SK-N-SH (cell line): ENCODE data around the gene FICD. TPM values are rescaled to one million over a fixed set of nuclear protein-coding genes. Genes with fewer than 3 reads are reported as not detected.
A peak's percentile ranks its signal among the peaks of the same experiment; 100 is the strongest.

Experiments
- CTCF ChIA-PET: fragments of 300-600, 350-600 bp; formaldehyde crosslinking; extraction: SDS; loops from one replicate; lab custom pipeline; 2021; lab: Yijun Ruan, JAX
- POLR2A ChIA-PET: fragments of 350-600 bp; sonication (Branson Sonifier 250); formaldehyde crosslinking; extraction: SDS; loops from one replicate; lab custom pipeline; 2020; ENCODE audit warnings: antibody characterized with exemption, inconsistent platforms; lab: Yijun Ruan, JAX
- DNase-seq: peaks from one replicate; pipeline ENCODE4 v3.0.0; 2012
- H2AFZ ChIP-seq: fragments of 200-600 bp; sonication (generic); 2 replicates; pipeline ENCODE4 v1.8.1; 2016; ENCODE audit warnings: antibody characterized with exemption, mild to moderate bottlenecking, low read depth
- H3F3A ChIP-seq: fragments of 200-600 bp; sonication (generic); replicated peaks from 2 replicates; pipeline ENCODE3; 2016; ENCODE audit warnings: antibody characterized with exemption, mild to moderate bottlenecking; ENCODE audit not compliant: insufficient read depth
- H3K27ac ChIP-seq, 2 experiments: fragments of 200-500 bp in 1 of 2; fragments of 200-600 bp in 1 of 2; sonication (Bioruptor generic) in 1 of 2; sonication (generic), shearing (Covaris generic) in 1 of 2; 2 replicates each; pipeline versions ENCODE4 v1.5.1 to v1.6.1; 2014 to 2016; ENCODE audit warnings: low read depth in 2 of 2, inconsistent platforms in 1 of 2, low read length in 1 of 2, mild to moderate bottlenecking in 1 of 2, mixed read lengths in 1 of 2
- H3K27me3 ChIP-seq: fragments of 200-600 bp; sonication (generic), shearing (Covaris generic); 2 replicates; pipeline ENCODE4 v1.6.1; 2016; ENCODE audit warnings: mixed run types; ENCODE audit not compliant: insufficient read depth
- H3K36me3 ChIP-seq, 2 experiments: fragments of 200-500 bp in 1 of 2; fragments of 200-600 bp in 1 of 2; sonication (Bioruptor generic) in 1 of 2; sonication (generic) in 1 of 2; replicated peaks in 1 of 2; 2 replicates each; pipeline versions ENCODE3 to v1.5.1; 2014 to 2016; ENCODE audit warnings: low read length in 1 of 2, mild to moderate bottlenecking in 1 of 2; ENCODE audit not compliant: insufficient read depth in 2 of 2, control insufficient read depth in 1 of 2
- H3K4me1 ChIP-seq, 2 experiments: fragments of 200-500 bp in 1 of 2; fragments of 200-600 bp in 1 of 2; sonication (Bioruptor generic) in 1 of 2; sonication (generic), shearing (Covaris generic) in 1 of 2; 2 replicates each; pipeline versions ENCODE4 v1.5.1 to v1.6.1; 2014 to 2016; ENCODE audit warnings: low read depth in 1 of 2, low read length in 1 of 2, mixed run types in 1 of 2; ENCODE audit not compliant: insufficient read depth in 2 of 2, control insufficient read depth in 1 of 2
- H3K4me2 ChIP-seq: fragments of 200-600 bp; sonication (generic), shearing (Covaris generic); 2 replicates; pipeline ENCODE4 v1.6.1; 2017; ENCODE audit warnings: mixed run types
- H3K4me3 ChIP-seq, 2 experiments: fragments of 200-500 bp in 1 of 2; fragments of 200-600 bp in 1 of 2; sonication (Bioruptor generic) in 1 of 2; sonication (generic), shearing (Covaris generic) in 1 of 2; 2 replicates each; pipeline versions ENCODE4 v1.5.1 to v1.8.1; 2014 to 2016; ENCODE audit warnings: low read depth in 2 of 2, inconsistent platforms in 1 of 2, low read length in 1 of 2, mild to moderate bottlenecking in 1 of 2, mixed read lengths in 1 of 2, moderate library complexity in 1 of 2
- H3K79me2 ChIP-seq: fragments of 200-600 bp; sonication (generic); 2 replicates; pipeline ENCODE4 v1.8.1; 2017; ENCODE audit warnings: mild to moderate bottlenecking; ENCODE audit not compliant: insufficient read depth
- H3K9ac ChIP-seq: fragments of 200-600 bp; sonication (generic); 2 replicates; pipeline ENCODE4 v1.6.1; 2017; ENCODE audit warnings: mixed run types
- H3K9me2 ChIP-seq: fragments of 200-600 bp; sonication (generic); 2 replicates; pipeline ENCODE4 v1.6.1; 2017; ENCODE audit warnings: mixed run types
- H3K9me3 ChIP-seq: fragments of 200-600 bp; sonication (generic); 2 replicates; pipeline ENCODE4 v1.6.1; 2017; ENCODE audit warnings: mixed run types, mild to moderate bottlenecking, moderate library complexity
- H4K20me1 ChIP-seq: fragments of 200-600 bp; sonication (generic); 2 replicates; pipeline ENCODE4 v1.6.1; 2017; ENCODE audit warnings: mild to moderate bottlenecking, mixed run types; ENCODE audit not compliant: insufficient read depth
- MEF2A ChIP-seq: IDR thresholded peaks from 2 replicates; pipeline ENCODE4 v1.4.0; 2012; ENCODE audit warnings: low read depth, borderline replicate concordance
- NFIC ChIP-seq: IDR thresholded peaks from 2 replicates; pipeline ENCODE4 v1.4.0; 2012; ENCODE audit warnings: borderline replicate concordance
- SMC3 ChIP-seq: IDR thresholded peaks from 2 replicates; pipeline ENCODE4 v1.6.1; 2012; ENCODE audit warnings: low read depth, low read length, improper control_type of control experiment
- YY1 ChIP-seq: IDR thresholded peaks from 2 replicates; pipeline ENCODE4 v1.4.0; 2012; ENCODE audit warnings: low read depth, mild to moderate bottlenecking
- WGBS: methylation state at CpG from one replicate; pipeline ENCODE4 v1.1.6; 2017; ENCODE audit warnings: low lambda C conversion rate; 5-methylcytosine and 5-hydroxymethylcytosine counted together
- polyA plus RNA-seq, 3 experiments: library from polyadenylated mRNA; depleted of rRNA; stranded (reverse); fragments of >200 nt; gene quantifications; 2 replicates each; pipeline ENCODE4 v1.2.3, GENCODE V29; 2012
- TF ChIP-seq, protein P1 (sequence below): IDR thresholded peaks from 2 replicates; pipeline ENCODE4 v1.4.0; 2012; ENCODE audit warnings: low read depth

Gene FICD
- polyA plus RNA-seq, 1 of the 3 experiments (the other 2 are of a cell fraction), result 1.0 TPM

- TF ChIP-seq YY1, result no peak
- no peak for TF ChIP-seq NFIC
- no peak for TF ChIP-seq SMC3
Observed at GRCh38 chr12:108567406-108568337, 52.6 kb downstream of the FICD start (continued).

DNA sequence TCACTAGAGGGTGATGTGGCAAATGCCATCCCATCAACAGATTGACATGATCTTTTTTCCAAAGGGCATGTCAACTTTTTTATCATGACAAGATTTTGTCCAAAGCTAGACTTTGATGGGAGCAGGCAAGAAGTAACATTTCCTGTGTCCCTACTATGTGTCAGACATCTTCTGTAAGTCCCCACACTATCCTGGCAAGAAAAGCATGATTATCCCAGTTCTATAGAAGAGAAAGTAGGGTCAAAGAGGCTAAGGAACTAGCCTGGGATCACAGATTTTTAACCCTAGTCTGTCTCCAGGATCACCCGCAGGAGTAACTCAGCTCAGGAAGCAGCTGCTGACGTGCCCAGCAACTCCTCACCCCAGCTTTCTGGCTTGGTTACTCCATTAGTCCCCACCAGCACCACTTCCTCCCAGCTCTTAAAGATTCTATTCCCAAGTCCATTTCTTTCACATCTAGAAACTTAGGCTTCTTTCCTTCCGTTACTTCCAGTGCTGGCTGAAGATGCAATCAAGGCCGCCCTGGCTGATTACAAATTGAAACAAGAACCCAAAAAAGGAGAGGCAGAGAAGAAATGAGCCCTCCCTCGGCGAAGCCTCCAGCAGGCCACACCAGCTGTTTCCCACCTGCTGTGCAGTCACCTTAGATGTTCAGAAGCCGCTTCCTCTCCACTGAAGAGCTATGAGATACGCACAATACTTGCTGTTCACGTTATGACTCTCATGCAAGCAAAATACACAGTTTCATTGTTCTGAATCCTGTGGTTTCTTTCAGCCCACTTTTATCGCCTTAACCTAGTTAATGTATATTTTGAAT lies 53.5 kb downstream of the FICD start:
- DNase-seq, result no peak
- CTCF ChIA-PET, result interaction anchor here (0.5 to 16.0 kb wide), 6 partner anchors 16 to 524 kb away, joined by 3 to 503 read pairs (median 4); partner anchors contain the start of gene ALKBH2
- H3K79me2 ChIP-seq, result peaks cover 13% of the 10 kb centered on the region
- H3K4me2 ChIP-seq, result no peak overlapping the region
- H3K9me2 ChIP-seq, result no peaks in the 10 kb centered on the region
- H2AFZ ChIP-seq, result no peak overlapping the region
- H3K27me3 ChIP-seq, result no peaks in the 10 kb centered on the region
- no peaks in the 10 kb centered on the region; the same call in 1 of the 2 replicates for H4K20me1 ChIP-seq
- TF ChIP-seq YY1 (no peak), MEF2A (no peak)
- TF ChIP-seq, protein P1, sequence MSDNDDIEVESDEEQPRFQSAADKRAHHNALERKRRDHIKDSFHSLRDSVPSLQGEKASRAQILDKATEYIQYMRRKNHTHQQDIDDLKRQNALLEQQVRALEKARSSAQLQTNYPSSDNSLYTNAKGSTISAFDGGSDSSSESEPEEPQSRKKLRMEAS, result no peak
- peaks cover 17% of the 10 kb centered on the region for H3F3A ChIP-seq
- H3K4me1 ChIP-seq, result peaks cover 25 to 31% of the 10 kb centered on the region in 2 experiments
- POLR2A ChIA-PET, result no interaction called here
- 95% methylated on average over 10 of the region's 10 CpGs for WGBS
- peaks cover 49 to 57% of the 10 kb centered on the region in 2 experiments for H3K36me3 ChIP-seq
- no peak overlapping the region for H3K9ac ChIP-seq
- peak overlapping the region in 1 of 2 experiments; percentile 7; a peak in 1 of 4 replicates for H3K27ac ChIP-seq
- no peak overlapping the region for H3K4me3 ChIP-seq
- H3K9me3 ChIP-seq, result no peaks in the 10 kb centered on the region

Other genes with a start within 250 kb of the FICD start
- 0.15 and 0.31 TPM in 2 replicates for gene CMKLR1, start 176.0 kb upstream of the FICD start, polyA plus RNA-seq (2012; rRNA removed)
- 23.4 and 28.9 TPM in 2 replicates for gene SART3, start 45.9 kb downstream of the FICD start, polyA plus RNA-seq (2012; rRNA removed)
- gene ISCU, start 47.3 kb downstream of the FICD start, polyA plus RNA-seq (2012; rRNA removed), result 165 and 166 TPM in 2 replicates
- 25.7 and 28.2 TPM in 2 replicates for gene TMEM119, start 82.8 kb downstream of the FICD start, polyA plus RNA-seq (2012; rRNA removed)
- 2.8 and 3.2 TPM in 2 replicates for gene SELPLG, start 118.6 kb downstream of the FICD start, polyA plus RNA-seq (2012; rRNA removed)
- gene CORO1C, start 216.2 kb downstream of the FICD start, polyA plus RNA-seq (2012; rRNA removed), result 150 and 214 TPM in 2 replicates